ENCODE results near the gene DYSF. TPM values are rescaled to one million over a fixed set of nuclear protein-coding genes. Genes with fewer than 3 reads are reported as not detected.

DYSF gene
- total RNA-seq, 3 donors from 2014 or later, result 2.0 to 19.4 (median 6.8) TPM

DNA sequence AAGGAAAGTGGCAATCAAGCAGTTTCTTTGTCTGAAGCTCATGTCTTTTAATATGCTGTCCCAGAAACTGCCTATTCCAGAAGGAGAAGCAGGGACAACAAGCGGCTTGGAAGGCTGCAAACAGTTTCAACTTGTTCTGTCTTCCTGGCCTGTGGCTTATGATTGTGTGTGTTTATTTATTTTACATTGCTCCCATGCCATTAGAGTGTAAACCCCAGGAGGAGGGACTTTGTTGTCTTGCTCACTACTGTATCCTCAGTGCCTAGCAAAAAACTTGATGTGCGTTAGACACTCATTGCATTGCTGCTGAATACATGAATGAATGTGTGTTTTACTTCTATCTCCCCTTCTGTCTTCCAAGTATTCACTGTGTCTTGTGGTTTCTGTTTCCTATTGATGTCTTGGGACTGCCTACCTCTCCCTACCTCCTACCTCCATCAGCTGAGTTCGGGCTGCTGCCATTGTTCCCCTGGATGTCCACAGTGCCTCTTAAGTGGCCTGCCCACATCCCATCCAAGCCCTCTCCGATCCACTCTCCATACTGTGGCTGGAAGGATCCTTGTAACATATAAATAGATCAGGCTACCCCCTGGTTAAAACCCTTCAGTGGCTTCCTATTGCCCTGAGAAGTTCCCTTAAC, 261.4 kb downstream of the DYSF start:
- peaks cover 3% of the 10 kb centered on the region for H3K4me1 ChIP-seq (ENCODE audit: low read depth)
- intact Hi-C loops (cut with DNase I, micrococcal nuclease), result no loop called here
- H3K9me3 ChIP-seq, result no peaks in the 10 kb centered on the region
- H3K4me3 ChIP-seq, result no peak overlapping the region
- TF ChIP-seq CTCF (IDR thresholded peaks at IDR 0.05), result no peak
- no peak for DNase-seq
- no peaks in the 10 kb centered on the region for H3K36me3 ChIP-seq (ENCODE audit: low read depth)
- no peak for ATAC-seq

- TF ChIP-seq CTCF (IDR thresholded peaks at IDR 0.05), result no peak
- Histone ChIP-seq H3K4me3 (no peak overlapping the region), H3K36me3 (ENCODE audit: low read depth) (no peaks in the 10 kb centered on the region), H3K4me1 (ENCODE audit: low read depth) (peaks cover 3% of the 10 kb centered on the region), H3K9me3 (no peaks in the 10 kb centered on the region)
- ATAC-seq (no peak), DNase-seq (no peak)
- intact Hi-C loops (cut with DNase I, micrococcal nuclease), result no loop called here
These were observed 261.9 kb downstream of the DYSF start for GRCh38 chr2:71715241-71715750.

- DNase-seq (no peak), ATAC-seq (no peak)
- H3K36me3 ChIP-seq (ENCODE audit: low read depth), result no peaks in the 10 kb centered on the region
- intact Hi-C loops (cut with DNase I, micrococcal nuclease), result no loop called here
- no peak overlapping the region for H3K4me3 ChIP-seq
- H3K9me3 ChIP-seq, result no peaks in the 10 kb centered on the region
- peaks cover 3% of the 10 kb centered on the region for H3K4me1 ChIP-seq (ENCODE audit: low read depth)
- TF ChIP-seq CTCF (IDR thresholded peaks at IDR 0.05), result no peak
These were observed 262.8 kb downstream of the DYSF start for GRCh38 chr2:71715951-71716696.

DNA sequence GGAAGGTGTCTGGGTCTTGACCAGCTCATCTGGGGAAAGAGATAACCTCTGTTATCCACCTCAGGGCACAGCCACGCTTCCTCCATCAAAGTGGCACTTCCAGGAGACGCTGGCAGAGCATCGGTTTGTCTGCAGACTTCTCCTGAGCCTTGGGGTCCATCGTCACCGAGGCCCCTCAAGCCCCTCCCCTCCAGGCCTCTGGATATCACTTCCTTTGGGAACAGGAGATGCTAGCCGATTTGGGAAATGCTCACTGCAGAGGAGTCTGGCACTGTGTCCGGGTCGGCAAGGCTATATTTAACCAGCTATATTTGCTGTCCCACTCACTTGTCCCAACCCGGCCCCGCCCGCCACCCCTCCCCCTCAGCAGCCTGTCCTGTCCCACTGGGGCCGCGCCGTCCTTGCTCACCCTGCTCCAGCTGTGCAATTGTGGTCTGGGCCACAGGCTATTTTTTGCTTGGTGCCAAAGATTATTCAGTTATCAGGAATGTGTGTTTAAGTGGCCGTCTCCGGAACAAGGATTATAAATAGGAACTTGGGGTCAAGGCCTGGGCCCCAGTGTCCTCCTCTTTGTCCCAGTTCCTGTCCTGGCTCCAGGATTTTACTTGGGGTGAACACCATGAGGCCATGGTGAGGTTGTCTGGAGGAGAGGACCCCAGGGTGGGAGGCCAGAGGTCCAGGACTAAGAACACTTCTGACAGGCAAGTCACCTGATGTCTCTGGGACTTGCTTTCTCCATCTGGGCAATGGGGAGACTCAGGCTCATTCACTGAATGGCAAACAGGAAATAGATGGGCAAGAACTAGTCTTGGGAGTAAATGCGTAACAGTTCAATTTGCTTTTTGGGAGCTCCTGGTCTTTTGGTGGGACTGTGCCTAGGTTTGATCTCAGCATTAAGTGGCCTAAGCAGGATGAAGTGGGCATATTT, 263.6 kb downstream of the DYSF start:
- Histone ChIP-seq H3K36me3 (ENCODE audit: low read depth) (no peaks in the 10 kb centered on the region), H3K4me3 (no peak overlapping the region), H3K4me1 (ENCODE audit: low read depth) (peaks cover 3% of the 10 kb centered on the region), H3K9me3 (no peaks in the 10 kb centered on the region)
- TF ChIP-seq CTCF (IDR thresholded peaks at IDR 0.05), result no peak
- intact Hi-C loops (cut with DNase I, micrococcal nuclease), result no loop called here
- ATAC-seq (peak; percentile 57), DNase-seq (peak; percentile 49 to 71 (median 52))

- DNase-seq (no peak), ATAC-seq (no peak)
- Histone ChIP-seq H3K4me1 (ENCODE audit: low read depth) (peaks cover 3% of the 10 kb centered on the region), H3K36me3 (ENCODE audit: low read depth) (no peaks in the 10 kb centered on the region), H3K9me3 (no peaks in the 10 kb centered on the region), H3K4me3 (no peak overlapping the region)
- intact Hi-C loops (cut with DNase I, micrococcal nuclease), result no loop called here
- no peak for TF ChIP-seq CTCF (IDR thresholded peaks at IDR 0.05)
These were observed 265.3 kb downstream of the DYSF start for GRCh38 chr2:71718686-71719085.

Data from mucosa of descending colon (tissue), 3 donors.